Endothelial cell (in vitro differentiated cells): ENCODE results near the gene SMG5. TPM values are rescaled to one million over a fixed set of nuclear protein-coding genes. Genes with fewer than 3 reads are reported as not detected.

Source experiments
- DNase-seq: peaks from one replicate; pipeline ENCODE4 v3.0.0; 2021; ENCODE audit warnings: low spot score
- H3K27ac Mint-ChIP-seq: one replicate; pipeline ENCODE4 v1.8.0; 2021; ENCODE audit warnings: mixed read lengths, inconsistent platforms; ENCODE audit not compliant: unreplicated experiment
- H3K27me3 Mint-ChIP-seq: one replicate; pipeline ENCODE4 v1.8.0; 2021; ENCODE audit warnings: mild to moderate bottlenecking, moderate library complexity, mixed read lengths, inconsistent platforms; ENCODE audit not compliant: unreplicated experiment
- H3K36me3 Mint-ChIP-seq: one replicate; pipeline ENCODE4 v1.8.0; 2021; ENCODE audit warnings: mild to moderate bottlenecking, low read depth, mixed read lengths, inconsistent platforms; ENCODE audit not compliant: unreplicated experiment
- H3K4me1 Mint-ChIP-seq: one replicate; pipeline ENCODE4 v1.8.0; 2021; ENCODE audit warnings: mild to moderate bottlenecking, mixed read lengths, inconsistent platforms; ENCODE audit not compliant: unreplicated experiment
- H3K4me3 Mint-ChIP-seq: one replicate; pipeline ENCODE4 v1.8.0; 2021; ENCODE audit warnings: mild to moderate bottlenecking, mixed read lengths, inconsistent platforms; ENCODE audit not compliant: unreplicated experiment
- H3K9me3 Mint-ChIP-seq: one replicate; pipeline ENCODE4 v1.8.0; 2021; ENCODE audit warnings: mixed read lengths, inconsistent platforms; ENCODE audit not compliant: unreplicated experiment
- total RNA-seq: library from RNA; stranded (reverse); fragmentation: NEBNext Ultra II Directional; extraction: Animal tissue kit (Norgen Biotek cat#: 25700); gene quantifications from one replicate; pipeline ENCODE4 v1.2.1, GENCODE V29; 2021; ENCODE audit not compliant: unreplicated experiment
- TF ChIP-seq, protein P1 (sequence below): fragments of 200-600 bp; sonication (generic); IDR thresholded peaks from one replicate; pipeline ENCODE4 v1.5.0; 2021; ENCODE audit warnings: antibody characterized with exemption; ENCODE audit not compliant: unreplicated experiment

SMG5 gene
- total RNA-seq, 1 donor from 2014 or later, result 75.2 TPM

- Mint-ChIP-seq H3K9me3 (no peaks in the 10 kb centered on the region), H3K36me3 (peaks cover 12% of the 10 kb centered on the region), H3K4me1 (peaks cover 7% of the 10 kb centered on the region), H3K27ac (no peak within 1 kb of the TSS), H3K27me3 (peaks cover 13% of the 10 kb centered on the region), H3K4me3 (no peak within 1 kb of the TSS)
- TF ChIP-seq, protein P1, sequence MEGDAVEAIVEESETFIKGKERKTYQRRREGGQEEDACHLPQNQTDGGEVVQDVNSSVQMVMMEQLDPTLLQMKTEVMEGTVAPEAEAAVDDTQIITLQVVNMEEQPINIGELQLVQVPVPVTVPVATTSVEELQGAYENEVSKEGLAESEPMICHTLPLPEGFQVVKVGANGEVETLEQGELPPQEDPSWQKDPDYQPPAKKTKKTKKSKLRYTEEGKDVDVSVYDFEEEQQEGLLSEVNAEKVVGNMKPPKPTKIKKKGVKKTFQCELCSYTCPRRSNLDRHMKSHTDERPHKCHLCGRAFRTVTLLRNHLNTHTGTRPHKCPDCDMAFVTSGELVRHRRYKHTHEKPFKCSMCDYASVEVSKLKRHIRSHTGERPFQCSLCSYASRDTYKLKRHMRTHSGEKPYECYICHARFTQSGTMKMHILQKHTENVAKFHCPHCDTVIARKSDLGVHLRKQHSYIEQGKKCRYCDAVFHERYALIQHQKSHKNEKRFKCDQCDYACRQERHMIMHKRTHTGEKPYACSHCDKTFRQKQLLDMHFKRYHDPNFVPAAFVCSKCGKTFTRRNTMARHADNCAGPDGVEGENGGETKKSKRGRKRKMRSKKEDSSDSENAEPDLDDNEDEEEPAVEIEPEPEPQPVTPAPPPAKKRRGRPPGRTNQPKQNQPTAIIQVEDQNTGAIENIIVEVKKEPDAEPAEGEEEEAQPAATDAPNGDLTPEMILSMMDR, result no peak
- no peak for DNase-seq
Measured at GRCh38 chr1:156241926-156242325, 40.7 kb downstream of the SMG5 start, which contains the start of gene BGLAP. TSS of gene BGLAP (plus strand) at chr1:156242184. CDS start at chr1:156242232, 48 bp downstream.

DNA sequence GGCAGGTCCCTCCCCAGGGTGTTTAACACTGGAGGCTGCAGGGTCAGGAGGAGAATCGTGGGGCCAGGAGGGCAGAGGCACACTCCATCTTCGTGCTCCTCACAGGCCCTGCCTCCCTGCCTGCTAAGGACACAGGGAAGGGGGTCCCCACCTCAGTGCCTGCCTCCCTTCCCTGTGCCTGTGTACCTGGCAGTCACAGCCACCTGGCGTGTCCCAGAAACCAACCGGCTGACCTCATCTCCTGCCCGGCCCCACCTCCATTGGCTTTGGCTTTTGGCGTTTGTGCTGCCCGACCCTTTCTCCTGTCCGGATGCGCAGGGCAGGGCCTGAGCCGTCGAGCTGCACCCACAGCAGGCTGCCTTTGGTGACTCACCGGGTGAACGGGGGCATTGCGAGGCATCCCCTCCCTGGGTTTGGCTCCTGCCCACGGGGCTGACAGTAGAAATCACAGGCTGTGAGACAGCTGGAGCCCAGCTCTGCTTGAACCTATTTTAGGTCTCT lies 41.3 kb downstream of the SMG5 start:
- TF ChIP-seq, protein P1, result no peak
- H3K27me3 Mint-ChIP-seq, result peaks cover 14% of the 10 kb centered on the region
- peaks cover 13% of the 10 kb centered on the region for H3K36me3 Mint-ChIP-seq
- no peaks in the 10 kb centered on the region for H3K9me3 Mint-ChIP-seq
- no peak for DNase-seq
- peaks cover 7% of the 10 kb centered on the region for H3K4me1 Mint-ChIP-seq
- H3K4me3 Mint-ChIP-seq, result no peak overlapping the region
- H3K27ac Mint-ChIP-seq, result no peak overlapping the region

GRCh38 chr1:156238248-156238647 lies 44.4 kb downstream of the SMG5 start:
- H3K9me3 Mint-ChIP-seq, result no peaks in the 10 kb centered on the region
- no peak for DNase-seq
- TF ChIP-seq, protein P1, result no peak
- no peak overlapping the region for H3K4me3 Mint-ChIP-seq
- H3K27me3 Mint-ChIP-seq, result peaks cover 10% of the 10 kb centered on the region
- H3K4me1 Mint-ChIP-seq, result peaks cover 3% of the 10 kb centered on the region
- no peak overlapping the region for H3K27ac Mint-ChIP-seq
- peaks cover 17% of the 10 kb centered on the region for H3K36me3 Mint-ChIP-seq

DNA sequence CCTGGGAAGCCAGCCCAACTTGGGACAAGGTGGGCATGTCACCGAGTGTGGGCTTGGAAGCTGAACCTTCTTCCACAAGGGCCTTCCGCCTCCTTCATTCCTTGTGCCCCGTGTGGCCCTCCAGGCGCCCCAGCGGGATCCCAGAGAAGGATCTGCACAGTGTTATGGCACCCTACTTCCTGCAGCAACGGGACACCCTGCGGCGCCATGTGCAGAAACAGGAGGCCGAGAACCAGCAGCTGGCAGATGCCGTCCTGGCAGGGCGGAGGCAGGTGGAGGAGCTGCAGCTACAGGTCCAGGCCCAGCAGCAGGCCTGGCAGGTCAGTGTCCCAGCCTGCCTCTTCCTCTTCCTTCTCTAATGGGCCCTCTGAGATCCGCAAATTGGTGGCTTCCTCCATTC lies 46.5 kb downstream of the SMG5 start:
- H3K27ac Mint-ChIP-seq, result no peak overlapping the region
- H3K9me3 Mint-ChIP-seq, result no peaks in the 10 kb centered on the region
- peaks cover 17% of the 10 kb centered on the region for H3K36me3 Mint-ChIP-seq
- TF ChIP-seq, protein P1, result no peak
- peaks cover 3% of the 10 kb centered on the region for H3K4me1 Mint-ChIP-seq
- H3K27me3 Mint-ChIP-seq, result peaks cover 10% of the 10 kb centered on the region
- no peak for DNase-seq
- H3K4me3 Mint-ChIP-seq, result no peak overlapping the region

- no peaks in the 10 kb centered on the region for H3K9me3 Mint-ChIP-seq
- H3K27me3 Mint-ChIP-seq, result peaks cover 5% of the 10 kb centered on the region
- DNase-seq, result no peak
- H3K27ac Mint-ChIP-seq, result peak overlapping the region; percentile 79
- peaks cover 19% of the 10 kb centered on the region for H3K36me3 Mint-ChIP-seq
- no peak overlapping the region for H3K4me3 Mint-ChIP-seq
- TF ChIP-seq, protein P1, result no peak
- peaks cover 3% of the 10 kb centered on the region for H3K4me1 Mint-ChIP-seq
Measured at GRCh38 chr1:156233426-156234127, 49.0 kb downstream of the SMG5 start.
